ES-I3 (cell line): Measurements from ENCODE around the gene SSX2IP.
"Not testable (repeated sequence)": the region's sequence is repeated elsewhere in the genome, so short reads cannot be mapped to it uniquely, and the experiment has no call there.

Experiments used
- H3K36me3 ChIP-seq: 2 replicates; pipeline ENCODE4 v1.6.1; 2013; ENCODE audit warnings: mild to moderate bottlenecking, low read length, control low read depth, moderate library complexity; ENCODE audit not compliant: insufficient read depth
- H3K4me1 ChIP-seq: 2 replicates; pipeline ENCODE4 v1.6.1; 2013; ENCODE audit warnings: mild to moderate bottlenecking, control low read depth, low read length; ENCODE audit not compliant: insufficient read depth
- H3K9ac ChIP-seq: 2 replicates; pipeline ENCODE4 v1.6.1; 2013; ENCODE audit warnings: low read depth, mild to moderate bottlenecking, low read length, moderate library complexity
- H3K9me3 ChIP-seq: 2 replicates; pipeline ENCODE4 v1.6.1; 2013; ENCODE audit warnings: mild to moderate bottlenecking, low read length, moderate library complexity; ENCODE audit not compliant: control insufficient read depth, insufficient read depth

The SSX2IP gene

DNA sequence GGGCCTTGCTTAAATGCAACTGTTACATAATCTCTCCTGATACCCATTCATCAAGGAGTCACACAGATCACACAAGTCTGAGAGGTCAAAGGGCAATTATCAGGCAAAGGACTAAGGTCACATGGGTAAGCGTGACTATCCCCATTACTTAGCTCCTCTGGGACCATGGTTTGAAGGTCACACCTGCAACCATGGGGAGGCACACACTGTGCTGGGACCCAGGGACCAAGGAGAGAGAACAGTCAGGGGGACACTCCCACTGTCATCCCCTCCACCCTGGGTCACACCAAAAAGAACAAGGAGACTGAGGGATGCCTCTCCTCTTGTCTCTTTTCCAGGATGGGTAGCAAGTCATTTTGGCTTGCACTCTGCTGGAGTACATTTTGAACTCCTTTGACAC is 85.1 kb downstream of the SSX2IP start:
- Histone ChIP-seq H3K9ac (no peak overlapping the region), H3K36me3 (no peaks in the 10 kb centered on the region), H3K4me1 (no peaks in the 10 kb centered on the region), H3K9me3 (peaks cover 11% of the 10 kb centered on the region)

DNA sequence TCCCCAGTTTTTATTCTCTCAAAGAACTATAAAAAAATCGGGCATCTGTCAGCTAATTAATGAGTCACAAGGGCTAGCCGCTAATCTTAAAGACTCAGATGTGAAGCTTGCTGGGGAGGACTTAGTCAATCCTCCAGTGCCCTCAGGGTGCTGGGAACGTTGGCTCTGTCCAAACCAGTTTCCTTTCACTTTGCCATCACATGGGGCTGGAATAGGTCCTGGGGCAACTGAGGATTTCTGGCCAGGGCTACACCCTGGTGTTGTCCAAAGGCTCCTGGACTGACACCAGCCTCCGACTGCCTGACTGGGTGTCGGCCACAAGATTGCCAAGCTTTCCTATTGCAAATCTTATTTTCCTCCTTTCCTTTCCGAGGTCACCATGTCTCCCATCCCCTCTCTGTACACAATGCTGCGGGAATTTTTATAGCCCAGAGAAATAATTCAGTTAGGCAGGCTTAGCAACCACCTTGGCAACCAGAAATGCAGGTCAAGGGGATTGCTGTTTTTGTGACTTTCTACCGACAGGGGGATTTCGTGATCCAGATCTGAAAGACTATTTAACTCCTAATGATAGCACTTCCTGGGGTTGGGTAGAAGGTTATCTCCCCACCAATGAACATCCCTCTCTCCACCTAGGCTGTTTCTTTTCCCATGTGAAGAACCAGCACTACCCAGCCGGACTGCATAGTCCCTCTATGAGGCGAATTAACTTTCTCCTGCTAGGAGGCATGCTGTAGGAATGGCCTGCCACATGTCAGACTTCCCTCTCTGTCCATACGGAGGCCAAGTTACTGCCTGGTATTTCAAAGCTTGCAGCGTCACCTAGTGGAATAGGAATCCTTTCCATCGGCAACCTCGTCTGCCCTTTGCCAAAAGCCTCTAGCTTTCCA is 86.1 kb downstream of the SSX2IP start:
- Histone ChIP-seq H3K9ac (no peak overlapping the region), H3K4me1 (no peaks in the 10 kb centered on the region), H3K36me3 (no peaks in the 10 kb centered on the region), H3K9me3 (peaks cover 11% of the 10 kb centered on the region)

DNA sequence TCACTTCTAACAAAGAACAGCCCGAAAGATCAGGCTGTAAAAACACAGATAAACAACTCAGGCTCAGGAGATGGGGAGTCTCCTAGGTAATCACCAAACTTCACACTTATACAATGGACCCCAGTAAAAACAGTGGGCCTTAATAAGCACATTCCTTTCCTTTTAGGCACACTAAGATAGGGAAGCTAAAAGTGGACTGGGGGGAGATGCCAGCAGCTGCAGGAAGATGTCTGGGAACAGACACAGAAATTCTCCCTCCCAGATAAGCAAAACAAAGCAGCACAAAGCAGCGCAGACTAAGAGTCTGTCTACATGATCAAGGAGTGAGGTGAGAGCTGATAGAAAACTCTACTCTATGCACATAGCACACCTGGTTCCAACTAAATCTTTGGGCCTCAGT is 87.0 kb downstream of the SSX2IP start:
- Histone ChIP-seq H3K9me3 (peaks cover 11% of the 10 kb centered on the region), H3K4me1 (no peaks in the 10 kb centered on the region), H3K36me3 (no peaks in the 10 kb centered on the region), H3K9ac (no peak overlapping the region)

DNA sequence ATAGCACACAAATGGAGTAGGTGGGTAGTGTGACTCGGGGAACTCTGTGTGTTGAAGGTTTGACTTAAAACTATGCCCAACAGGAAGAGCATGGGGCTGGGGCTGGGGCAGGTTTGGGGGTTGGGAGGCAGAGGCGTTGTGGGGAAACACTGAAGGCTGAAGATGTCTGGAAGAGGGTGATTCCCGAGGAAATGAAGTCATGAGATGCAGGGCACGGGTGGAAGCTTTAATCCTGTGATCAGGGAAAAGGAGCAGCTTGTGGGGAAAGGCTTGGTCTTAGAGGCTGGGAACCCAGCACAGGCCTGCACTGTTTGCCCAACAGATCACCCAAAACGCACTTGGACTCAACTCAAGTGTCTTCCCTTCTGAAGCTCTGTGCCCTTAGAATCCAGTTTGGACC is 89.5 kb downstream of the SSX2IP start:
- H3K9ac ChIP-seq: no peak overlapping the region
- no peaks in the 10 kb centered on the region for H3K36me3 ChIP-seq
- no peaks in the 10 kb centered on the region for H3K4me1 ChIP-seq
- H3K9me3 ChIP-seq: peaks cover 10% of the 10 kb centered on the region

DNA sequence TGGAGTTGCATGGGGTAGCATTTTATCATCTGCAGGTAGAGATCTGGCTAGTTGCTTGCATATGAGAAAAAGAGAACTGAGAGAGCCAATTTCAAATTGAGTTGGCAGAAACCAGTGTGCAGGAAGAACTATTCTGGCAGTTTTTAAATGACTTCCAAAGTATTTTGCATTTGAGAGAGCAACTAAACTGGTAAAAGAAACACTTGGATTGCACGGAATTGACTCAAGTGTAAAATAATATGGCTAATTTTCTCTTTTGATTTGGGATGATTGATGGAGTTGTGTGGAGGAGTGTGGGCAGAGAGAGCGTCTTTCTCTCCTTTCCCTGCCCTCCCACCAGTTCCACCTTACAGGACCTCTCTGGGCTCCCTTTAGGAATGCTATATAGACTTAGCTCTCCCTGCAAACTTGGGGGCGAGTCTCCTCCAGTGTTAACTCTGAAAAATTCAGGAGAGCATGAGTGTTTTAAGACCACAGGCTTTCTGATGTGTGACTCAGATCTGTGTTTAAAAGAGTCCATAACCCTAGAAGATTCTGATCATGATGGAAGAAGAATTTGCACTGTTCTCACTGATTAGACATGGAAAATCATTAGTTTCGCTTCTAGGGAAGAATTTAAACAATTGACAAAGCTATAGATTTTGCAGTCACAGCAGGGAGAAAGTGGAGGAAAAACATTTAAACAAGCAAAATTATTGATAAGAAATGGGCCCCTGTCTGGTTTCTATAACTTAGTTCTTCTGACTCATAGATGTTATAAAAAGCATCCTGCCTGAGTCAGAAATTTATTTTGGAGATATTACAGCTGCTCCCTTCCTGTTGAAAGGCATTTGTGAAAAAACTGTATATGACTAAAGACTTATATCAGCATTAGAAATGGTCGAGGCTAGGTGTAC is 91.2 kb downstream of the SSX2IP start:
- H3K4me1 ChIP-seq: no peaks in the 10 kb centered on the region
- H3K9me3 ChIP-seq: no peaks in the 10 kb centered on the region; the same call in 1 of the 2 replicates
- no peak overlapping the region for H3K9ac ChIP-seq
- H3K36me3 ChIP-seq: no peaks in the 10 kb centered on the region

DNA sequence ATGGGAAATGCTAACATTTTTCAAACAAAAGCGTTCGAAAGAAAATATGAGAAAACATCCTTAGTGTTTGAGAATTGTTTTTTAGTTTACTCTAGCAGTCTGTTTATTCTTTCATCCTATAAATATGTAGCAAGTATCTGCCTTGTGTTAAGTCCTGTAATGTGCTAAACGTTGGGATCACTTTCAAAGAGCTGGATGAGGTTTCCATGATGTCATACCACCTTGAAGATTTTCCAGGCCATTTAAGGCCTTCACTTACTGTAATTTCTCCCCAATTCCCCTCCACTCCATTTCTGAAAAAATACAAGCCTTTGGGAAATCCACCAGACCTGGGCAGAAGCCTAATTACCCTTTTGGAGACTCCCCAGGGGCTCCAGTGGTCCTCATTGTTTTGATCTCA is 91.8 kb downstream of the SSX2IP start:
- Histone ChIP-seq H3K4me1 (no peaks in the 10 kb centered on the region), H3K9me3 (no peaks in the 10 kb centered on the region; the same call in 1 of the 2 replicates), H3K9ac (no peak overlapping the region), H3K36me3 (no peaks in the 10 kb centered on the region)

DNA sequence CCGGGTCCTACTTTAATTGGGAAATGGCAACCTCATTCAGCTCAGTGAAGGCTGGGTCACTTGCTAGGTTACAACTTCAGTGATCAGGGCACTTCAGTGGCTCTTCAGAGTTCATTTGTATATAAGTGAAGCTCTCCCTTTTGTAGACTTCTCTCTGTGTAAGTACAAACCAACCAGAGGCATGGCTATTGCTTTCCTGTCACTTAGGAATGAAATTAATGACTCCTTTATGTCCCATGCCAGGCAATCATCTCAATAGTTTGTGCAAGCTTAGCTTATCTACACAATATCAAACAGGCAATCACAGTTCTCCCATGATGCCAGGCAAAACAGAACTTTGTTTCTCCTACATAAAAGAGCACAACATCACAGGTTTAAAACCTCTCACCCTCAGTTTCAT is 93.2 kb downstream of the SSX2IP start:
- Histone ChIP-seq H3K9me3 (no peaks in the 10 kb centered on the region; the same call in 1 of the 2 replicates), H3K36me3 (no peaks in the 10 kb centered on the region), H3K9ac (no peak overlapping the region), H3K4me1 (no peaks in the 10 kb centered on the region)

DNA sequence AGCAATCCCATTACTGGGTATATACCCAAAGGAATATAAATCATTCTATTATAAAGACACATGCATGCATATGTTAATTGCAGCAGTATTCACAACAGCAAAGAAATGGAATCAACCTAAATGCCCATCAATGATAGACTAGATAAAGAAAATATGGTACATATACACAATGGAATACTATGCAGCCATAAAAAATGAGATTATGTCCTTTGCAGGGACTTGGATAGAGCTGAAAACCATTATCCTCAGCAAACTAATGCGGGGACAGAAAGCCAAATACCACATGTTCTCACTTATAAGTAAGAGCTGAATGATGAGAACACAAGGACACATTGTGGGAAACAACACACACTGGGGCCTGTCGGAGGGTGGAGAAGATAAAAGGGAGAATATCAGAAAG is 95.3 kb downstream of the SSX2IP start:
- H3K9me3 ChIP-seq, H3K36me3 ChIP-seq, H3K9ac ChIP-seq, H3K4me1 ChIP-seq: not testable (repeated sequence)
